K562 (cell line): ENCODE measurements around the gene S100P. TPM values are rescaled to one million over a fixed set of nuclear protein-coding genes. Genes with fewer than 3 reads are reported as not detected.

Source experiments
- BCLAF1 ChIP-seq, 2 experiments: fragments of 450-650 bp in 1 of 2; IDR thresholded peaks; 2 replicates each; pipeline ENCODE4 v1.6.1; 2011 to 2017; ENCODE audit warnings: low read depth in 2 of 2, antibody characterized with exemption in 1 of 2, borderline replicate concordance in 1 of 2, low read length in 1 of 2, mild to moderate bottlenecking in 1 of 2, mixed read lengths in 1 of 2; ENCODE audit not compliant: control insufficient read depth in 1 of 2
- DMBX1 ChIP-seq: fragments of 250-450 bp; sonication (Bioruptor Pico); IDR thresholded peaks from 2 replicates; pipeline ENCODE4 v1.8.0; 2022; ENCODE audit warnings: inconsistent platforms, mild to moderate bottlenecking, moderate library complexity, borderline replicate concordance
- MGA ChIP-seq: fragments of 450-650 bp; IDR thresholded peaks from 2 replicates; pipeline ENCODE4 v1.6.1; 2016; ENCODE audit warnings: mild to moderate bottlenecking, moderate library complexity
- SREBF1 ChIP-seq: fragments of 150-350 bp; IDR thresholded peaks from 2 replicates; pipeline ENCODE4 v1.6.1; 2014; ENCODE audit warnings: antibody characterized with exemption, low read depth, low read length, borderline replicate concordance
- polyA plus RNA-seq, 8 experiments: library from polyadenylated mRNA; depleted of rRNA in 4 of 8; stranded (reverse) in 5 of 8; unstranded in 3 of 8; fragments of >200 nt; fragmentation: Nextera tagmentation in 2 of 8; fragmentation: Illumina TruSeq in 1 of 8; extraction: Ambion mirVana in 2 of 8; extraction: Trizol in 1 of 8; gene quantifications; 2 replicates each; pipeline versions ENCODE4 v1.2.1 to v1.2.3, GENCODE V29; 2011 to 2014; ENCODE audit warnings: inconsistent platforms in 1 of 8, missing spikeins in 1 of 8
- total RNA-seq, 7 experiments: library from RNA; depleted of rRNA in 6 of 7; stranded (reverse); fragments of >200 nt in 6 of 7; fragmentation: Illumina TruSeq in 2 of 7; extraction: Trizol in 2 of 7; gene quantifications; 2 replicates each; pipeline versions ENCODE4 v1.2.1 to v1.2.3, GENCODE V29; 2011 to 2021; ENCODE audit warnings: low replicate concordance in 1 of 7

Gene S100P
- total and polyA plus RNA-seq, 9 of the 15 experiments (the other 6 are each of a cell fraction or from before 2014, with no cell fraction given): 4.1 to 23.8 (median 7.5) TPM

DNA sequence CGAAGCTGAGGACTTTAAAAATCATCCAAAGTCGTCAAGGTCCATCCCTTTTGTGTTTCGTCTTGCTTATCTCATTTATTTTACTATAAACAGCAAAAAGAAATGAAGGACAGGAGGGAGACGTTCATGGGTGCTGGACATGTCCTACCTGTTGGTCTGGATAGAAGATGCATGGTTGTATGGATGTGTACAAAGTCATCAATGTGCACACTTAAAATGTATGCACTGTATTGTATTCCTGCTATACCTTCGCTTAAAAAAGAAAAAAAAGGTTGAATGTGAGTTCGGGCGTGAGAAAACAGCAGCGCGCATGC is 22.0 kb downstream of the S100P start (continued):
- TF ChIP-seq BCLAF1 (IDR thresholded peaks at IDR 0.05; ENCODE audit: borderline replicate concordance in 1 of 2, control insufficient read depth in 1 of 2, low read depth in 2 of 2, low read length in 1 of 2): no peak
- TF ChIP-seq DMBX1: no peak
- peak; percentile 7; the same call in 1 of the 2 replicates for TF ChIP-seq MGA
- TF ChIP-seq SREBF1: 0 out of 2 replicates have a peak, but pooled peaks have one; percentile 11
